Esophagus mucosa (tissue), 1 donor: ENCODE measurements around the gene ATP2C2. TPM values are rescaled to one million over a fixed set of nuclear protein-coding genes. Genes with fewer than 3 reads are reported as not detected.

Experiments used
- ATAC-seq: fragments of 200-7000 bp; cut with Tn5 transposase; one replicate; pipeline ENCODE4 v1.9.1; 2020
- total RNA-seq: library from RNA; stranded (reverse); gene quantifications from one replicate; pipeline ENCODE4 v1.2.4, GENCODE V29; 2023
- donor health status: DM: yes; HTN: yes; CAD: no.

The ATP2C2 gene
- total RNA-seq, 1 donor from 2014 or later: 6.9 TPM

DNA sequence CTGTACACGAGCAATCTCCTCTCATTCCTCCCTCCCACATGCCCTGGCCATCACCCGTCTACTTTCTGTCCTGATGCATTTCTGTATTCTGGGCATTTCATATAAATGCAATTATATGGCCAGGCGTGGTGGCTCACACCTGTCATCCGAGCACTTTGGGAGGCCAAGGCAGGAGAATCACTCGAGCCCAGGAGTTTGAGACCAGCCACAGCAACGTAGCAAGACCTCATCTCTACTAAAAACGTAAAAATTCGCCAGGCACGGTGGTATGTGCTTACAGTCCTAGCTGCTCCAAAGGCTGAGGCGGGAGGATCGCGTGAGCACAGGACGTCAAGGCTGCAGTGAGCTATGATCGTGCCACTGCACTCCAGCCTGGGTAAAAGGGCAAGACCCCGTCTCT, 131.3 kb downstream of the ATP2C2 start:
- no peak for ATAC-seq

DNA sequence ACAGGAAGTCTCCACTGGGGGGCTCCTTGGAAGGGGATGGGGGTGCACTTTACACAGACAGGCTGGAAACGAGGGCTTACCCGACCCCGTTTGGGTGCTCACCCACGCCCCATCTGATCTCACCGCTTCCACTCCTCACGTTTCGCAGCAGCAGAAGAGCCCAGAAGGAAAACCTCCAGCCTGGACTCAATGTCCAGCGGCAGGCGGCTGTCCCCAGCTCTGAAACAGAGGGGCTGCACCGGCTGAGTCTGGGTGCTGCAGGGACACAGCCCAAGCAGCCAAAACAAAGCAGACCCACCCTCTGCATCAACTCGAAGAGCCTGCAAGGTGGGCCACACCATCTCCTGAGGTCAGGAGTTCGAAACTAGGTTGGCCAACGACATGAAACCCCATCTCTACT, 132.2 kb downstream of the ATP2C2 start:
- no peak for ATAC-seq

DNA sequence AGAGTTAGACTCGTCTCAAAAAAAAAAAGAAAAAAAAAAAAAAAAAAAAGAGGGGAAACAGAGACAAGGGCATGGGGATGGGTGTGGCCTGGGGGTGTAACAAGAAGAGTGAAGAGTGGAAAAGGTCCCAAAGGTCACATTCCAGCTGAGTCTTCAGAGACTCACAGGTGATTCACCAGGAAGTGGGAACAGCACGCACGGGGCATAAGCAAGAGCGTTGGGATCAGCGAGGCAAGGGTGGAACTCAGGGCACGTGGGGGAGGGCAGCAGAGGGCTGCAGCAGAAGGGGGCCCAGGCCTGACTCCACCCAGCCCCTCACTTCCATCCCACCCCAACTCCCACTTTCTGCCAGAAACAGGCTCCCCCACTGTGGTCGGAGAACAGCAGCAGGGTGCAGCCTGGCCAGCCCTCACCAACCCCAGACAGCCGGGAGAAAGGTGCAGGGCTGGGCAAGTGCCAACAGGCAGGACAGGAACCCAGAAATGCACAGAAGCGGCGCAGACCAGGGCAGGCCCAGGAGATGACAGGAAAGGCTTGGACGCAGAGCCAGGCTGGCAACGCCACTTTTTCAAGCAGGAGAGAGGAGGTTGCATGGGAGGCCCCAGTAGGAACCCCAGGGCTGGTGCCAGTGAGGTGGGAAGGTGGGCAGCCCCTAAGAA, 132.9 kb downstream of the ATP2C2 start:
- peak; percentile 62 for ATAC-seq

DNA sequence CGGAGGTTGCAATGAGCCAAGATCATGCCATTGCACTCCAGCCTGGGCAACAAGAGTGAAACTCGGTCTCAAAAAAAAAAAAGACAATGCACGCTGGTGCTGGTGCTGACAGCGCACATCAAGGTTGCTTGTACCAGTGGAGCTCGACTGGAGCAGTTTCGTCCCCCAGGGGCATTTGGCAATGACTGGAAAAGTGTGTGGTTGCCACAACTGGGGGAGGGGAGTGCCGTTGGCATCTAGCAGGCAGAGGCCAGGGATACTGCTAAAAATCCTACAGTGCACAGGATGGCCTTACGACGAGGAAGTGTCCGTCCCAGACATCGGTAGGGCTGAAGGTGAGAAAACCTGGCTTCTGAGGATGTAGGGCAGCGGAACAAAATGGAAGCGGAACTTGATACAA, 133.7 kb downstream of the ATP2C2 start:
- peak; percentile 17 for ATAC-seq

DNA sequence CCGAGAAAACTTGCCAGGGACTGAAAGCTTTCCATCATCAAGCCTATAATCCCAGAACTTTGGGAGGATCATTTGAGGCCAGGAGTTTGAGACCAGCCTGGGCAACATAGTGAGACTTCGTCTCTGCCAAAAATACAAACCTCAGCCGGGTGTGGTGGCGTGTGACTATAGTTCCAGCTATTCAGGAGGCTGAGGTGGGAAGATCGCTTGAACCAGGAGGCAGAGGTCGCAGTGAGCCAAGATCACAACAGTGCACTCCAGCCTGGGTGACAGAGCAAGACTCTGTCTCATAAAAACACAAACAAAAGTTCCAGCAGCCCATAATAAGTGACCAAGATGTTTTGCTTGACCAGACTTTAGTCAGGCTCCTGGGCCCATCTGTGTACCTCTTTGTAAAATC, 134.2 kb downstream of the ATP2C2 start:
- ATAC-seq: no peak

DNA sequence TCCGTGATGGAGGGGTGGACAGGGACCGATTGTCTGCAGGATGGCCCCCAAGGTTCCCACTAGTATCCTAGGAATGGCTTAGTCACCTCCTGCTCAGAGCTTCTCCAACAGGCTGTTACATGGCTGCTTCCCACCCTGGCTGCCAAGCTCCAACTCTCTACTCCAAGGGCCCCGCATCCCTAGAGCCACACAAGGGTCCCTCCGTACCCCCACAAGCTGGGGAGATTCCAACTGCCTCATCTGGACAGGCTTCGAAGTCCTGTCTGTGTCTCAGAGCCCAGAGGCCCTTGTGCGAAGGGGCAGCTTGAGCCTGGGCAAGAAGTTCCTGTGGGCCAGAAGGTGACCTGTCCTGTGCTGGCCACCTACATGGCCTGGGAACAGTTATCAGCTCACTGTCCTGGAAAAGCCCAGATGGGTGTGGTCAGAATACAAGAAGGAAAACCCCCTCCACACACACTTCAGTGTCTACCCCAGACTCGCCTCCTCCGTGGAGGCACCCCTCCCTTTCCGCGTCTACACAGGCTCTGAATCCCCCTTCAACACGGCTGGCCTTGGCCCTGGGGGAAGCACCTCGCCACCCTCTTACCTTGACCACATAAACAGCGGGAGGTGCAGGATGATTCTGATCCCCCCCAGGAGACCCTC, 135.5 kb downstream of the ATP2C2 start:
- no peak for ATAC-seq

DNA sequence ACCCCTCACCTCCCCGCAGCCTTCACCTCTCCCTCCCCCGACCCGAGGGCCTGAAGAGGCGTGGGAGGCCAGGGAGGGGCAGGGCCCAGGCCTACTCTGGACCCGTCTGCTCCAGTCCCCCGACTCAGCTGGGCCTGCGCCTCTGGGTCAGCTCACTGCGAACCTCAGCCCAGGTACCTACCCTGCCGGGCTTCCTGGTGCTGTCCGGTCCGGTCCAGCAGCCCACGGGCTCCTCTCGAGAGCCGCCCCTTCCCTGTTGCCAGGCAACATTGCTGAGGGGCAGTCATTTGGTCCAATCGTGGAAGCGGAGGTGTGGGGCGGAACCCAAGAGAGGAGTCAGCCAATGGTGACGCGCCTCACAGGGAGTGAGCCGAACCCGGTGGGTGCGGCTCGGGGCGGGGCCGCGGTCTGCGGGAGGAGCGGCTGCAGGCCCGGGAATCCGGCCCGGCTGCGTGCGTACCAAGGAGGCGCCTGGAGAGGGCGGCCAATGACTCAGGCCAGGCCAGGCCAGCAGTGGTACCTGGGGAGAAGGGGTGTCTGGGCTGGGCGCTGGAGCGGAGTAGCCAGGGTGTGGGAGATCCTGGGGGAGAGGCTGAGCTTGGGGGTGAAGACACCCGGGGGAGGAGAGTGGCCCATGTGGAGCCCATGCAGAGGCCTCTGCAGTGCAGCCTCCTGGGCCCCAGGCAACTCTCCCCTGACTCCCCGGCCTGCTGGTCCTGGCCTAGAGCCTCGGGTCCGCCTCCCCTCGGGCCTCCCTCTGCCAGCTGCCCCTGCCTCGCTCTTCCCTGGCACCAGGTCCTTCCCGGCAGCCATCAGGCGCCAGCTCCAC, 136.3 kb downstream of the ATP2C2 start, which contains the start of gene MEAK7:
TSS of gene MEAK7 (minus strand) at position 240 of the 829 bp plus-strand sequence. CDS start 6,573 bp downstream, outside the sequence.
- peak; percentile 90 for ATAC-seq

DNA sequence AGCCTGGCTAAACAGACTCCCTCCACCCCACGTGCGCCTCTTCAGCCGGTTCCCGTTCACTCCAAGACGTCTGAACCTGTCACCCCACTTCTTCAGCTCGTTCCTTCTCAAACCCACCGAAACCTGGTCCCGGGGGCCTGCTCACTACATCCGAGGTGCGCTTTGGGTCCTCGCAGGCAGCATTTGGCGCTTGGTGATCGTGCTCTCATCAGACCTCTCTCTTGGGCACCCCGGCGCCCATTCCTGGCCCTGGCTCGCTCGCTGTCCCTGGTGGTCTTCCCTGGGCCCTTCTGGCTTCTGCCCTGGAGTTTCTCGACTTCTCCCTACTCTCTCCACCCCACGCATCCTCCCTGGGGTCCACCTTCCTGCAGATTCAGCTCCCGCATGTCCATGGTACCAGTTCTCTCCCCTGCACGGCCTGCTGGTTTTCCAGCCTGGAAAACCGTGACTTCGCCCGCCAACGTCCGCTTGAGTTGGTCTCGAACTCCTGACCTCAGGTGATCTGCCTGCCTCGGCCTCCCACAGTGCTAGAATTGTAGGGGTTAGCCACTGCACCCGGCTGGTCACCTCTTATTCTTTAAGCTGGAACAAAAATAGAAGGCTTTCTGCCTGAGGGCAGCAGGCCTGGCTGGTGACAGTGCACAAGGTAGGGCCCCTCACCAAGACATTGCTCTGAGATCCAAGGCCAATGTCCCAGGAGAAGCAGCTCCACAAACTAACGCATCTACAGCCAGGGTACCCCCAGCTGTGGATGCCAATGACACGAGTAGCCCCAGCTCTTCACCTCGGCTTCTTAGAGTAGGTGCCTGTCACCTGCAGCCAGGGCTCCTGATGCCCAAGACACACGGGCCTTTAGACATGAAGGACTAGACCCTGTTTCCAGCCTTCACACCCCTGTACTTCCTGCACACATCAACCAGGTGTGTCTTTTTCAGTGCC, 137.2 kb downstream of the ATP2C2 start:
- peak; percentile 0 for ATAC-seq

DNA sequence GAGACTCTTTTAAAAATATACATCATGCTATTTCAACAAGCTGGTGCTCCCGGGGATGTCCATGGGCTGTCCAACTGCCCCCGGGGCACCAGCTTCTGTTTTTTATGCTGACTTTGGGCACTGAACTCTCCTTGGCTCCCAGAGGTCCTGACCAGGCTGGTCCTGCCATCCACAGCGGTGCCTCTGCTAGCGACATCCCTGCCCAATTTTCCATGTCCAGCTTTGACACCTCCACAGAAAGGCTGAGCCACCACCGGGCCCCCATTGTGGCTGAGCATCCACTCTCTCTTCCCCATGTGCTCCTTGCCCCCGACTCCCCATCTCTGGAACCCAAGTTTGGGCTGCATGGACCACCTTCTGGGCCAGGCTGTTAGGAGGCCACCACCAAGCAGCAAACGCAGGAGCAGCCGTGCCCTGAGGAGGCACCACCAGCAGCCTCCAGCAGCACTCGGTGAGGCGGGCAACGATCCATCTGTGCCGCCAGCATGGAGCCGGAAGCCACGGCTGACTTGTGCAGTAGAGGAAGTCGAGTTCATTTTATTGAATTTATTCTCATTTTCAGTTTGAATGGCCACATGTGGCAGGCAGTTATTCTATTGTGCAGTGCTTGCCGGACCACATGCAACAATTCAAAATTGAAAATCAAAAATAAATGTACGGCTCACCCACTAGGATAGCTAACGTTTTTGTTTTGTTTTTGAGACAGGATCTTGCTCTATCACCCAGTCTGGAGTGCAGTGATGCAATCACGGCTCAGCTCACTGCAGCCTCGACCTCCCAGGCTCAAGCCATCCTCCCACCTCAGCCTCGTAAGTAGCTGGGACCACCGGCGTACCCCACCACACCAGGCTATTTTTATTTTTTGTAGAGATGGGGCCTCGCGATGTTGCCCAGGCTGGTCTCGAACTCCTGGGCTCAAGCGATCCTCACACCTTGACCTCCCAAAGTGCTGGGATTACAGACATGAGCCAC, 139.0 kb downstream of the ATP2C2 start:
- ATAC-seq: no peak

DNA sequence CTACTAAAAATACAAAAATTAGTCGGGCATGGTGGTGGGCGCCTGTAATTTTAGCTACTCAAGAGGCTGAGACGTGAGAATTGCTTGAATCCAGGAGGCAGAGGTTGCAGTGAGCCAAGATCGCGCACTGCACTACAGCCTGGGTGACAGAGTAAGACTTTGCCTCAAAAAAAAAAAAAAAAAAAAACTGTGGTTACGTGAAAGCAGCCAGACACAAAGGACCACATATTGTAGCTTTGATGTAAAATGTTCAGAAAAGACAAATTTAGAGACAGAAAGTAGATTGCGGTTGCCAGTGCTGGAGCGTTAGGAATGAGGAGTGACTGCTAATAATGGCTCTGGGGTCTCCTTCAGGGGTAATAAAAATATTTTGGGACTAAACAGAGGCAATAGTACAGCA, 140.2 kb downstream of the ATP2C2 start:
- no peak for ATAC-seq

DNA sequence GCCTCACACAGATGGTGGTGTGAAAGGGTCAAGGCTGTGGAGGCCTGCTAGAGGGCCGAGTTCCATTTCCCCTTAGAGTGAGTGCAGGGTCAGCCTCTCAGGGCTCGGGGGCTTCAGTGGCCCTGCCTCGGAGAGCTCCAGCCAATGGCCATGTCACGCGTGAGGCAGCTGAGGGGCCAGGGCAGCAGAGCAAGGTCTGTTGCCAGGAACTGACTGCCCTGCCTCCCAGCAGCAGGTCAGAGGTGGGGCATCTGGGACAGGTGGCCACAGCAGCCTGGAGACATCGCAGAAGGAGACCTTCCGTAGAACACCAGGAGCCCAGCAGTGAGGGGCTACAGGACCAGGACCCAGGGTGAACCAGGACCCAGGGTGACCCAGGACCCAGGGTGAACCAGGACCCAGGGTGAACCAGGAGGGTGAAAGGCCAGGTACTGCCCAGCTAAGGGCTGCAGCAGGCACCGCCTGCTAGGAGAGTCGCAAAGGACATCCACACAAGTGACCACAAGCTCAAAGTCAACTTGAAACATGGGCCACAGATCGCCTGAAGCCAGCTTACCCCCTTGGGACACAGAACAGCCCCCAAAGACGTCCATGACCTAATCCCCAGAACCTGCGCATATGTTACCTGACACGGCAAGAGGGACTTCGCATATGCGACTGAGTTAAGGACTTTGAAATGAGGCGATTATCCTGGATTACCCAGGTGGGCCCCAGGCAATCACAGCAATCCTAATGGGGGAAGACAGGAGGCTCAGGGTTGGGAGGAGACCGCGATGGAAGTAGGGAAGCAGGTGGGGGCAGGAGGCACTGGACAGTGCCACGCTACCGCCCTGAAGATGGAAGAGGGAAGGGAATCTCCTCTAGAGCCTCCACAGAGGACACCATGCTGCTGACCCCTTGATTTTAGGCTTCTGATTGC, 141.0 kb downstream of the ATP2C2 start:
- ATAC-seq: no peak

DNA sequence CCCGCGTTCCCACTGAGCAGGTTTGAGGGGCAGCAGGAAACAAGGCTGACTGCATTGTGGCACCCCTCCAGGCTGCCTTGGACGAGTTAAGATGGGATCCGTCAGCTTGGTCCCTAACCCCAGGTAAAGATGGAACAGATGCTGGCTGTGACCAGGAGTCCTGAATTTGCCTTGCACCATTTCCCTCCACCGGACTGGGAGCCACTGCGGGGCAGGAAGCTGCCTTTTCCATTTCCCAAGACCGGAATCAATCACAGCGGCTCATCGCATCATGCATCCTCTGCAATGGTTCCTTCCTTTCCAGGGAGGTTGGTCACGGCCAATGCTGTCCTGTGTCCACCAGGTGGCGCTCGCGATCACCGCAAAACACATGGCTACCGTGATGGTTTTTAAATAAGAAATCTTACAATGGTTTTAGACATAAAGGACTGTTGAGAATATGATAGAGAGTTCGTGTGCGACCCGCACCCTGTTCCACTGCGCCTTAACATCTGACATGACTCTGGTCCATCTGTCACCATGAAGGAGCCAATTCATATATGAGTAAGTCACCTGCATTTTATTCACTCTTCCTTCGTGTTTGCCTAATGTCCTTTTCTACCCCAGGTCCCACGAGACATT, 143.0 kb downstream of the ATP2C2 start:
- peak; percentile 69 for ATAC-seq

DNA sequence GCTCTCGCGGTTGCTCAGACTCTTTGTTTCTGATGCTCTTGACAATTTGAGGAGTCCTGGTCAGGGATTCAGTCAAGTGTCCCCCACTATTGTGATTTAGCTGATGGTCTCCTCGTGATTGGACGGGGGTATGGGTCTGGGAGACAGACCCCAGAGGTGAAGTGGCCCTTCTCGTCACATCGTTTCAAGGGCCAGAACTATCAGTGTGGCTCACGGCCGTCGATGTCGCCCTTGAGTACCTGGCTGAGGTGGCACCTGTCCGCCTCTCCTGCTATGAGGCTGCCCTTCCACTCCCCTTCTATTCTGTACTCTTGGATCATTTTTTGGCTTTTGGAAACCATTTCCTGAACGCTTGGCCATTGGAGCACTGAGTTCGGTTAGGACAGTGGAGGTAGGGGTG, 143.5 kb downstream of the ATP2C2 start:
- ATAC-seq: no peak

DNA sequence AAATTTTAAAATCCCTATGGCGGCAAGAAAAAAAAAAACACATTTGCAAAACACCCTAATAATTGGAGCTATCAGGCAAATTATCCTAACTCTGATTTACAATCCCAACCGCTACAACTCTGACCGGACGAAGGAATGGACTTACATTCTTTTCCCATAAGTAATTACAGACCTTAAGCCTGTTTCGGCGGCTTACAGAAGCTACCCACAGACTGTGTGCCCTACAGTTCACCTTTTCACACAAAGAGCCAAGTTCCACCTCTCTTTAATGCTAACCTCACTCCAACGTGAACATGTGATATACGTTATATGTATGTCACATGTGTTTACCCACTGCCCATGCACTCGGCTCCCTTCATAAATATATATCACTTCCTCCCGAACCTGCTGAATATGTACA, 144.8 kb downstream of the ATP2C2 start:
- no peak for ATAC-seq

DNA sequence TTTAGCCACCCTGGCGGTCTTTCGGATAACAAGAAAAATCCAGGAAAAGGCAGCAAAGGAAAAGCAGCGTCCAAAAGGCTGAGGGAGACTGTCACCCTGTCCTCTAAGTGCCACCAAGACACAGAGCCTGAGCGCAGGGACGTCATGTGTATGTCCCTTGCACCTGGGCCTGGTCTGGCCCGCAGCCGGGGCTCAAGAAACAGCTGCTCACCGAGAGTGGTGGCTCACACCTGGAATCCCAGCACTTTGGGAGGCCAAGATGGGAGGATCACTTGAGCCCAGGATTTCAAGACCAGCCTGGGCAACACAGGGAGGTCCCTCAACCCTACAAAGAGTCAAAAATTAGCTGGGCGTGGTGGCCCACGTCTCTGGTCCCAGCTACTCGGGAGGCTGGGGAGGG, 145.3 kb downstream of the ATP2C2 start:
- no peak for ATAC-seq
